Measurements from ENCODE around the gene FAM120B. TPM values are rescaled to one million over a fixed set of nuclear protein-coding genes. Genes with fewer than 3 reads are reported as not detected.
"Not testable (repeated sequence)": the region's sequence is repeated elsewhere in the genome, so short reads cannot be mapped to it uniquely, and the experiment has no call there.

The FAM120B gene
- total RNA-seq, 2 donors from 2014 or later = 25.1 to 28.5 TPM

DNA sequence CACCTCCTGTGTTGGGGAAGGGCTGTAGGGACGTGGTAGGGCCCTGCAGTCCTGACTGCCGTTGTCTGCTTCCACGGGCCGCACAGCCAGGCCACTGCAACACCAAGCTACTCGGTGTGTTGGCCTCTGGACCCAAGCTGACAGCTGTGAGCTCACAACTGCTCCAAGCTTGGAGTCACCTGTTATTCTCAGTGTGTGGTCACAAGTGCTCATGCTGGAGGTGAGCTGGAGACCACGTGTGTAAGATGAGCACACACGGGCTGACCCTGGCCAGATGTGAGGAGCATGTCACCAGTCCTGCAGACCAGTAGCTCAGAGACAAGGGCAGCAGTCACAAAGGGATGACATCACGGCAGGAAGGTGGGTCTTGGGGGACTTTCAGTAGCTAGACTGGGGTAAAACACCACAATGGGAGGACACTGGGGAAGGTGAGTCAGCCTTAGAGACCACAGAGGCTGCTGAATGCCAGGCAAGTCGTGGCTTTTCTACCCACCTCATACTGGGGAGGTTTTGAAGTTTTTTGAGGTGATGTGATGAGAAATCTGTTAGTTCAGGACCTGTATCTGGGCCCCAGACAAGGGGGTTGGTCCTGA is 87.3 kb downstream of the FAM120B start:
- intact Hi-C loops (cut with DNase I) = no loop called here
- no peaks in the 10 kb centered on the region for H3K4me1 ChIP-seq
- no peaks in the 10 kb centered on the region for H3K9me3 ChIP-seq
- H3K36me3 ChIP-seq = peaks cover 4% of the 10 kb centered on the region
- no peak for DNase-seq
- H3K9ac ChIP-seq (ENCODE audit: low read depth in 2 of 2, low read length in 2 of 2) = no peak overlapping the region
- H3K4me3 ChIP-seq = no peak overlapping the region
- H3K27ac ChIP-seq = no peak overlapping the region
- TF ChIP-seq, protein P1, sequence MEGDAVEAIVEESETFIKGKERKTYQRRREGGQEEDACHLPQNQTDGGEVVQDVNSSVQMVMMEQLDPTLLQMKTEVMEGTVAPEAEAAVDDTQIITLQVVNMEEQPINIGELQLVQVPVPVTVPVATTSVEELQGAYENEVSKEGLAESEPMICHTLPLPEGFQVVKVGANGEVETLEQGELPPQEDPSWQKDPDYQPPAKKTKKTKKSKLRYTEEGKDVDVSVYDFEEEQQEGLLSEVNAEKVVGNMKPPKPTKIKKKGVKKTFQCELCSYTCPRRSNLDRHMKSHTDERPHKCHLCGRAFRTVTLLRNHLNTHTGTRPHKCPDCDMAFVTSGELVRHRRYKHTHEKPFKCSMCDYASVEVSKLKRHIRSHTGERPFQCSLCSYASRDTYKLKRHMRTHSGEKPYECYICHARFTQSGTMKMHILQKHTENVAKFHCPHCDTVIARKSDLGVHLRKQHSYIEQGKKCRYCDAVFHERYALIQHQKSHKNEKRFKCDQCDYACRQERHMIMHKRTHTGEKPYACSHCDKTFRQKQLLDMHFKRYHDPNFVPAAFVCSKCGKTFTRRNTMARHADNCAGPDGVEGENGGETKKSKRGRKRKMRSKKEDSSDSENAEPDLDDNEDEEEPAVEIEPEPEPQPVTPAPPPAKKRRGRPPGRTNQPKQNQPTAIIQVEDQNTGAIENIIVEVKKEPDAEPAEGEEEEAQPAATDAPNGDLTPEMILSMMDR (IDR thresholded peaks at IDR 0.05) = no peak
- H3K27me3 ChIP-seq = no peaks in the 10 kb centered on the region

DNA sequence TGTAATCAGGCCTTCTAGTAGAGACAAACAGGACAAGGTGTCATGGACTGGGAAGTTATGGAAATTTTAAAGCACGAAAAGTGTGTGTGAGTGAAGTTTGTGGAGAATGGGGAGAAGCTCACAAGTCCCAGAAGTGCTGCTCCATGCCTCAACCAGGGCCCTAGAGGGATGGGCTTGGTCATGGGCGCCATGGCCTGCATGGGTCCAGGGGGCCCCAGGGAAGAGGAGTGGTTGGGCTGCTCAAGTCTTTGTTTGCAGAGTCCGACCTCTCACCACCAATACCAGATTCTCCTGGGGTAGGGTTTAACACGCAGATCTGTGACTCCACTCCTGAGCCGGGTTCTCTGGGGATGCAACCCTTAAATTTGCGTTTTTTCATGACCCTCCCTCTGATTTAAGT is 88.4 kb downstream of the FAM120B start:
- H3K27ac ChIP-seq = no peak overlapping the region
- no peaks in the 10 kb centered on the region for H3K9me3 ChIP-seq
- intact Hi-C loops (cut with DNase I) = no loop called here
- H3K4me3 ChIP-seq = no peak overlapping the region
- no peak for DNase-seq
- H3K4me1 ChIP-seq = no peaks in the 10 kb centered on the region
- peaks cover 4% of the 10 kb centered on the region for H3K36me3 ChIP-seq
- TF ChIP-seq, protein P1 (IDR thresholded peaks at IDR 0.05) = no peak
- H3K27me3 ChIP-seq = no peaks in the 10 kb centered on the region
- H3K9ac ChIP-seq (ENCODE audit: low read depth in 2 of 2, low read length in 2 of 2) = no peak overlapping the region

GRCh38 chr6:170398743-170399369 is 92.3 kb downstream of the FAM120B start:
- intact Hi-C loops (cut with DNase I); H3K4me1 ChIP-seq; H3K9ac ChIP-seq (ENCODE audit: low read depth in 2 of 2, low read length in 2 of 2); H3K9me3 ChIP-seq; H3K4me3 ChIP-seq; H3K36me3 ChIP-seq; H3K27ac ChIP-seq; H3K27me3 ChIP-seq; DNase-seq: not testable (repeated sequence)

- intact Hi-C loops (cut with DNase I) = not testable (repeated sequence)
These were observed 93.5 kb downstream of the FAM120B start for GRCh38 chr6:170399955-170400558.

DNA sequence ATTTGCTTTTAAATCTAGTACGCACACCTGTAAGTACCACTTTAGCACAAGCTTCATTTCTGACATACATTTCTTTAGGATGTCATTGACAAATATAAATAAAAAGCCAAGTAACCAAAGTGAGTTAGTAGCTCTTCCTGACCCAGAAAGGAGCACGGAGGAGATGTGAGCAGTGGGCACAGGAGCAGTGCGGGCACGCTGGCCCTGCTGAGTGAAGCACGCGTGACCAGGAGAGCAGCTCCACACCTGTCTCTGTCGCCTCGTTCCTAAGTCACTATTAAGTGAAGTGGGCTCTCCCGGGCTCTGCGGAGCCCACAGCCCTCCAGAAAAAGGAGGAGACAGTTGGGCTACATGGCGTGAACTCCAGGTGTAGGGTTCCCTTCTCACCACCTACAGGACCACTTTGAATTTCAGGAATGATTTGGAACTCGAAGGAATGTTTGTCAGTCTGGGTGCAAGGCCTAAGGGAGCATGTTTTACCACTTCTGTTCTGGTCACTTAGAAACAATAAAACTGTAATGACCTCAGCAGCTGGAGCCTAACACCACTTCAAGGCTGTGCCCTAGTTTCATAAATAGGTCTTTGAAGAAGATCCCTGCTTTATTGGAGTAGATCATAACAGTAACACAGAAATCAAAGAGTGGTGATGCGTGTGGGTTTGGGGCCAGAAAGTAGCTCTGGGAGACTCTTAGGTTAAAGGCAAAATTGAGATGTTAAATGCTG is 95.9 kb downstream of the FAM120B start:
- H3K4me1 ChIP-seq = no peaks in the 10 kb centered on the region
- no peaks in the 10 kb centered on the region for H3K36me3 ChIP-seq
- H3K9me3 ChIP-seq = no peaks in the 10 kb centered on the region
- no peaks in the 10 kb centered on the region for H3K27me3 ChIP-seq
- no peak overlapping the region for H3K4me3 ChIP-seq
- no peak overlapping the region for H3K27ac ChIP-seq
- DNase-seq = no peak
- TF ChIP-seq, protein P1 (IDR thresholded peaks at IDR 0.05) = no peak
- no peak overlapping the region for H3K9ac ChIP-seq (ENCODE audit: low read depth in 2 of 2, low read length in 2 of 2)
- intact Hi-C loops (cut with DNase I) = no loop called here

More at GRCh38 chr6:170399955-170400558, 93.5 kb downstream of the FAM120B start:
- H3K36me3 ChIP-seq; H3K9me3 ChIP-seq; DNase-seq; H3K9ac ChIP-seq (ENCODE audit: low read depth in 2 of 2, low read length in 2 of 2); H3K4me3 ChIP-seq; H3K27me3 ChIP-seq; H3K4me1 ChIP-seq; H3K27ac ChIP-seq: not testable (repeated sequence)

GRCh38 chr6:170403451-170403850 is 96.9 kb downstream of the FAM120B start:
- H3K27me3 ChIP-seq = no peaks in the 10 kb centered on the region

More at GRCh38 chr6:170403451-170403850, 96.9 kb downstream of the FAM120B start:
- no peak overlapping the region for H3K9ac ChIP-seq (ENCODE audit: low read depth in 2 of 2, low read length in 2 of 2)
- H3K36me3 ChIP-seq = no peaks in the 10 kb centered on the region
- H3K9me3 ChIP-seq = no peaks in the 10 kb centered on the region
- H3K27ac ChIP-seq = no peak overlapping the region
- H3K4me1 ChIP-seq = no peaks in the 10 kb centered on the region
- TF ChIP-seq, protein P1 (IDR thresholded peaks at IDR 0.05) = no peak
- DNase-seq = no peak
- intact Hi-C loops (cut with DNase I) = no loop called here
- no peak overlapping the region for H3K4me3 ChIP-seq
